GM12873 (cell line): ENCODE measurements around the gene CBL.
A peak's percentile ranks its signal among the peaks of the same experiment; 100 is the strongest.

Experiments used
- TF ChIP-seq, protein P1 (sequence below): IDR thresholded peaks from 2 replicates; pipeline ENCODE4 v1.5.1; 2012; ENCODE audit warnings: low read depth, mild to moderate bottlenecking, moderate library complexity, low read length, control low read depth; ENCODE audit not compliant: insufficient read depth; ENCODE audit errors: missing control alignments

CBL gene

DNA sequence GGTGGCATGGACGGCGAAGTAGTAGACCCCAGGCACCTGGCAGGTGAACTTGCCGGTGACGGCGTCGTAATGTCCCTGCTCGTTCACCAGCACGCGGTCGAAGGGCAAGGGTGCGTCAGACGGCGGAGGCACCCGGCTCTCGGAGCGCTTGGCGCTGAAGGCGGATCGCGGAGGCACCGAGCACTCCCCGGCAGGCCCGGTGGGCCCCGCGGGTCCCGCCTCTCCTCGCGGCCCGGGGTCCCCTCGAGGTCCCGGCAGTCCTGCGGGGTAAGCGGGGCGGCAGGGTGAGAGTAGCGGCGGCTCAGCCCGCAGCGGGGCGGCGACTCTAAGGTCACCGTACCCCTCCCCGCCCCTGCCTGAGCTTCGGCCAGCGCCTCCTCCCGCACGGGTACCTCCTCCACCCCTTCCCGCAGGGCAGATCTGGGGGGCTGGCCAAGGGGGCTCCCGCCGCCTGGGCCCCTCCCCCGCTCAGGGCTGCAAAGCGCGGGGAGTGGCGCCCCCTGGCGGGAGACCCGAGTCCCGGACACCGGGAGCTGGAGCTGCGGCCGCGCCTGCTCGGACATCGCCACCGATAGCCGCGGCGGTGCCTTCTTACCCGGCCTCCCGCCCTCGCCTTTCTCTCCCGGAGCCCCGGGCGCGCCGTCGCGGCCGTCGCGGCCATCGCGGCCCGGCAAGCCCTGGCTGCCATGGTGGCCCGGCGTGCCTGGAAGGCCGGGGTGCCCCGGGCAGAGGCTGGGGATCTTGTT, 133.6 kb downstream of the CBL start:
- TF ChIP-seq, protein P1, sequence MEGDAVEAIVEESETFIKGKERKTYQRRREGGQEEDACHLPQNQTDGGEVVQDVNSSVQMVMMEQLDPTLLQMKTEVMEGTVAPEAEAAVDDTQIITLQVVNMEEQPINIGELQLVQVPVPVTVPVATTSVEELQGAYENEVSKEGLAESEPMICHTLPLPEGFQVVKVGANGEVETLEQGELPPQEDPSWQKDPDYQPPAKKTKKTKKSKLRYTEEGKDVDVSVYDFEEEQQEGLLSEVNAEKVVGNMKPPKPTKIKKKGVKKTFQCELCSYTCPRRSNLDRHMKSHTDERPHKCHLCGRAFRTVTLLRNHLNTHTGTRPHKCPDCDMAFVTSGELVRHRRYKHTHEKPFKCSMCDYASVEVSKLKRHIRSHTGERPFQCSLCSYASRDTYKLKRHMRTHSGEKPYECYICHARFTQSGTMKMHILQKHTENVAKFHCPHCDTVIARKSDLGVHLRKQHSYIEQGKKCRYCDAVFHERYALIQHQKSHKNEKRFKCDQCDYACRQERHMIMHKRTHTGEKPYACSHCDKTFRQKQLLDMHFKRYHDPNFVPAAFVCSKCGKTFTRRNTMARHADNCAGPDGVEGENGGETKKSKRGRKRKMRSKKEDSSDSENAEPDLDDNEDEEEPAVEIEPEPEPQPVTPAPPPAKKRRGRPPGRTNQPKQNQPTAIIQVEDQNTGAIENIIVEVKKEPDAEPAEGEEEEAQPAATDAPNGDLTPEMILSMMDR, result peak; percentile 72

DNA sequence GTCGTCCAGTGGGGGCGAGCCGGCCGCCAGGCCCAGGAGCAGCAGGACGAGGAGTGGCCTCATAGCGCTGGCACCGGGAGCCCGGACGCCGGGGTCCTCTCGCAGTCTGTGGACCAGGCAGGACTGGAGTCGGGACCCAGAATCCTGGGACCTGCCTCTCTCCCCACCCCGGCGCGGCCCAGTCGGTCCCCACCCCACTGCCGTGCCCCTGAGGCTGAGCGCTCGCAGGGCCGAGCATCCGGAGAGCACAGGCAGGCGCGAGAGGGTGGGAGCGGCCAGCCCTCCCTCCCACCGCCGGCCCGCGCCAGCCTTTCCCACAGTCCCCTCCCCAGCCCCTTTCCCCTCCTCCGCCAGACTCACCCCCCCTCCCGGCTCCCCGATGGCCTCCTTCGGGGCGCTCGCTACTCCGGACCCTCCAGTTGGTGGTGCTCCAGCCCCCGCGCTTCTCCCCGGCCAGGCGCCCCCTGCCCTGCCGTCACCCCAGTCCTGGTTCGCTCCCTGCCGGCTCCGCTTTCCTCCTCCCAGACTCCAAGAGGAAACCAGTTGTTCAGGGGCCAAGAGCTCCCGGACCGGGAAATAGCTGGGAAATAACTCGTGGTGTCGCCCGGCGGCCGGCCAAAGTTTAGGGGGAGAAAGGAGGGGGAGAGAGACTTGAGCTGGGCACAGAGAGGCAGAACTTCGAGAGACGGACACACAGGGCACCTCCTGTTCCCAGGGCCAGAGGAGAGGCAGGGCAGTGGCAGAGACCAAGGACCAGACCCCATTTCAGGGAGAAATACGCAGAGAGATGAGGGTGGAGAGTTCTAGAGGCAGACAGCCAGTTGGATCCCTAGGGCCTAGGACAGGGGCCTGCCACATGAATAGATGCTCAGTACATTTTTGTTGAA, 134.4 kb downstream of the CBL start, which contains the start of gene C1QTNF5:
C1QTNF5 (minus strand) TSS at position 549 of the 887 bp plus-strand sequence; CDS start at position 63, 486 bp downstream.
- TF ChIP-seq, protein P1, result no peak

DNA sequence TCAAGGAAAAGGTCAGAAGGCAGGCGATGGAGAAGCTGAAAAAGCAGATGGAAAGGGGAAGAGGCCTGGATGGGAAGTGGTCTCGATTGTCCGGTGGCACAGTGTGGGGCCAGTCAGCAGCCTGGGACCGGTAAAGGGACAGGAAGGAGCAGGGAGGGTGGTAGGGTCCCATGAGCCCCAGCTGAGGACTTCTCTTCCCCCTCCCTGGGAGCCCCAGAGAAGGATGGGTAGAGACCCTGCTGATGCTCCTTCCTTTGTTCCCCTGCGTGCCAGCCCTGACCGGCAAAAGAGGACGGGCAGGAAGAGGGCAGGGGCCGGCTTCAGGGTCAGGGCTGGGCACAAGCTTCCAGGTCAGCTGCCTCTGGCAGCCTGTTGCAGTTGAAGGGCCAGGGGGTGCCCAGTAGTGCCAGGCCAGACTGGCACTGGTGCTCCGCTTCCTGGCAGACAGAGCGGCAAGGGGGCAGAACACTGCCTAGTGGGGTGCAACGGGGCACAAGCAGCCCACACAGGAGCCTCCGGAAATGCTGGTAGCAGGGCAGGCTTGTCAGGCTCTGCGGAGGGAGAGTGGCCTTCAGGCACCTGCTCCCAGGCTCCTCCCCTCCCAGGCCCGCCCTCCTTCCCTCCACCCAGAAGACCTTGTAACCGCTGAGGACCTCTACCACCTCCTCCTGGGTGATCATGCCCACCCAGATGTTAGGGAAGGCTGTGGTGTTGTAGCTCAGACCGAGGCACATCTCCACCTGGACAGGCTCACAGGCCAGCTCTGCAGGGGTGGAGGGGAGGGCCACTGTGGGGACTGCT, 135.3 kb downstream of the CBL start:
- TF ChIP-seq, protein P1, result no peak

DNA sequence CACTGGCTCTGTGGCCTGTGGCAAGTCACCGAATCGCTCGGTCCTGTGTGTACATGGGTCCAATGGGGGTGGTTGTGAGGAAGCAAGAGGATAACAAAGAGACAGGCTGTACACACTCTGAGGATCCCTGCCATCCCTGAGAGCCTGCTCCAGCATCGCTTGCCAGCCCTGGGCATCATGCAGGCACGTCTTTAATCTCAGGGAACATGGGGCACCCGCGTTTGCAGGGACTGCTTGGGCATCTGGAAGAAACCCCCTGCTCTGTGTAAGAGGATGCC, 135.8 kb downstream of the CBL start:
- TF ChIP-seq, protein P1, result no peak

DNA sequence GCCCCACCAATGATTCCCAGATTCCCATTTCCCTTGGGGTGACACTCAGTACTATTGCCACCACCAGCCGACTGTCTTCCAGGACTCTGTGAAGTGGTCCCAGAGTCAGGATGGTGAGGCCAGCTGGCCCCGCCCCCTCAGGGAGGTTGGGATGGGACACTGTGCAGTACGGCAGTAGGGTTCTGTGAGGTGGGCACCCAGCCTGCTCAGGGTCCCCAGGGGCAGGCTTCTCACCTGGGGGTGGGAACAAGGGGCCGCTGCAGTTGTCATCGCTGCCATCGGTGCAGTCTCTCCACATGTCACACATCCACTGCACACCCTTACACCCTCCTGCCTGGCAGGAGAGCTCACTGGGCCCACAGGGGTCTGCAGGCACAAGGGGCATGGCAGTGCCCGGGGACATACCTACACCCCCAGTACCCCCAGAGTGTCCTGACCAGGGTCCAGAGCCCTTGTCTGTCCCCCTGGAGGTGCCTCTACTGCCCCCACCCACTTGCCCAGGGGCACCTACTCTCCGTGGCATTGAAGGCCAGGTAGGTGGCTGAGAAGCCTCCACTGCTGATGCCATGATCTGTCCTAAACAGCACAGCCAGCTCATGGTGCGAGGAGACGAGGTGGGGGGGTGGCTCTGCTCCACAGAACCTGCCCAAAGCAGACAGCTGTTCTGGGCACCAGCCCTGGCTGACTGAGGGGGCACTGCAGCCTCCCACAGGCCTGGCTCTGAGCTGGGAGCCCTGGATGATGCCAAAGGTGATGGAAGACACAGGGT, 136.4 kb downstream of the CBL start:
- TF ChIP-seq, protein P1, result no peak

DNA sequence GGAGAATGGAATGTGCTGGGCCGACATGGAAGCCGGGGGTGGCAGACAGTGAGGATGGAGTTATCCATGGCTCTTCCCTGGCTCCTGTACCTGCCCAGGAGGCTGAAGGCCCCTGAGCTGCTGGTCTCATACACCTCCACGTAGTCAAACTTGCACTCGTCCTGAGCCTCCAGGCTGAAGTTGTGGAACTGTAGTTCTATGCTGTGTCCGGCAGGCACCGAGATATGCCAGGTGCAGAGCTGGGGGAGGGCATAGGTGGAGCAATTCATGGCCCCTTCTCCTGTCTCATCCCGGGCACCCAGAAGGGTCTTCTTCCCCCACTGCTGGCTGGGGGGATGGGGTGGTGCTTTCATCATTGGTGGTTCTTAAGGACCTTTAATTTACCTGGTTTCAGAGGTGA, 137.6 kb downstream of the CBL start:
- TF ChIP-seq, protein P1, result no peak
